ENCODE data around the gene GAS7. TPM values are rescaled to one million over a fixed set of nuclear protein-coding genes. Genes with fewer than 3 reads are reported as not detected.

The GAS7 gene
- total RNA-seq, 1 donor from 2014 or later = 8.5 TPM

GRCh38 chr17:10178506-10178991, 19.9 kb downstream of the GAS7 start:
- Histone ChIP-seq H3K9ac (ENCODE audit: low read length) (no peak overlapping the region), H4K20me1 (ENCODE audit: insufficient read depth, low read length) (no peaks in the 10 kb centered on the region), H3K36me3 (ENCODE audit: insufficient read depth, low read length) (no peaks in the 10 kb centered on the region), H3K4me2 (ENCODE audit: low read length) (peak overlapping the region; percentile 65), H3K27me3 (ENCODE audit: insufficient read depth, low read length) (no peaks in the 10 kb centered on the region), H3K9me3 (ENCODE audit: insufficient read depth, low read depth, low read length) (no peaks in the 10 kb centered on the region), H2AFZ (ENCODE audit: low read depth, low read length) (no peak overlapping the region), H3K4me1 (ENCODE audit: insufficient read depth, low read length) (peaks cover 10% of the 10 kb centered on the region), H3K4me3 (ENCODE audit: insufficient read depth, low read depth, low read length) (no peak overlapping the region), H3K79me2 (ENCODE audit: insufficient read depth, low read length) (no peaks in the 10 kb centered on the region), H3K27ac (ENCODE audit: low read depth, low read length) (no peak overlapping the region)
- Mint-ChIP-seq H3K27me3 (ENCODE audit: low read depth, unreplicated experiment) (peaks cover 12% of the 10 kb centered on the region), H3K4me1 (ENCODE audit: low read depth, unreplicated experiment) (peaks cover 21% of the 10 kb centered on the region), H3K4me3 (ENCODE audit: unreplicated experiment) (no peak overlapping the region), H3K27ac (ENCODE audit: unreplicated experiment) (peak overlapping the region; percentile 89), H3K36me3 (ENCODE audit: low read depth, unreplicated experiment) (no peaks in the 10 kb centered on the region), H3K9me3 (ENCODE audit: unreplicated experiment) (no peaks in the 10 kb centered on the region)
- DNase-seq (ENCODE audit: low read depth) = no peak
- TF ChIP-seq EZH2 (IDR thresholded peaks at IDR 0.05; ENCODE audit: insufficient read depth, low read length) (no peak), CTCF (IDR thresholded peaks at IDR 0.05; ENCODE audit: insufficient read depth, low read depth, low read length) (no peak)
- FAIRE-seq = no peak

- Histone ChIP-seq H2AFZ (ENCODE audit: low read depth, low read length) (peak overlapping the region; percentile 19), H3K9ac (ENCODE audit: low read length) (peak overlapping the region; percentile 19), H3K4me2 (ENCODE audit: low read length) (peak overlapping the region; percentile 65), H3K79me2 (ENCODE audit: insufficient read depth, low read length) (no peaks in the 10 kb centered on the region), H3K9me3 (ENCODE audit: insufficient read depth, low read depth, low read length) (no peaks in the 10 kb centered on the region), H3K27ac (ENCODE audit: low read depth, low read length) (no peak overlapping the region), H3K4me3 (ENCODE audit: insufficient read depth, low read depth, low read length) (no peak overlapping the region), H3K27me3 (ENCODE audit: insufficient read depth, low read length) (no peaks in the 10 kb centered on the region), H4K20me1 (ENCODE audit: insufficient read depth, low read length) (no peaks in the 10 kb centered on the region), H3K36me3 (ENCODE audit: insufficient read depth, low read length) (no peaks in the 10 kb centered on the region), H3K4me1 (ENCODE audit: insufficient read depth, low read length) (peaks cover 10% of the 10 kb centered on the region)
- Mint-ChIP-seq H3K27me3 (ENCODE audit: low read depth, unreplicated experiment) (peaks cover 12% of the 10 kb centered on the region), H3K4me3 (ENCODE audit: unreplicated experiment) (no peak overlapping the region), H3K27ac (ENCODE audit: unreplicated experiment) (peak overlapping the region; percentile 89), H3K4me1 (ENCODE audit: low read depth, unreplicated experiment) (peaks cover 21% of the 10 kb centered on the region), H3K9me3 (ENCODE audit: unreplicated experiment) (no peaks in the 10 kb centered on the region), H3K36me3 (ENCODE audit: low read depth, unreplicated experiment) (no peaks in the 10 kb centered on the region)
- DNase-seq (ENCODE audit: low read depth) = peak; percentile 14
- FAIRE-seq = no peak
- TF ChIP-seq CTCF (IDR thresholded peaks at IDR 0.05; ENCODE audit: insufficient read depth, low read depth, low read length) = no peak
- TF ChIP-seq EZH2 (IDR thresholded peaks at IDR 0.05; ENCODE audit: insufficient read depth, low read length) = no peak
Measured at GRCh38 chr17:10177913-10178505, 20.4 kb downstream of the GAS7 start.
